Right cardiac atrium (tissue), 5 donors: Measurements from ENCODE around the gene IRX4. TPM values are rescaled to one million over a fixed set of nuclear protein-coding genes. Genes with fewer than 3 reads are reported as not detected.

Experiments
- ATAC-seq, 2 donors: fragments of 200-7000 bp; cut with Tn5 transposase; one replicate each; pipeline versions ENCODE4 v1.8.0 to v1.9.1; 2020; ENCODE audit warnings: moderate library complexity in 2 of 2, mild to moderate bottlenecking in 1 of 2
- DNase-seq, 3 donors: peaks; one replicate each; pipeline ENCODE4 v3.0.0-alpha.2; 2020
- H3K27ac ChIP-seq: one replicate; pipeline ENCODE4 v1.5.1; 2013; ENCODE audit warnings: mild to moderate bottlenecking, low read length, control low read depth, moderate library complexity
- H3K27me3 ChIP-seq: one replicate; pipeline ENCODE4 v1.6.1; 2013; ENCODE audit not compliant: control insufficient read depth, insufficient read depth
- H3K4me1 ChIP-seq: one replicate; pipeline ENCODE4 v1.6.1; 2013; ENCODE audit warnings: low read length; ENCODE audit not compliant: control insufficient read depth, insufficient read depth
- H3K4me3 ChIP-seq: one replicate; pipeline ENCODE4 v1.5.1; 2013; ENCODE audit warnings: low read length, control low read depth
- H3K9me3 ChIP-seq: one replicate; pipeline ENCODE4 v1.6.1; 2013; ENCODE audit warnings: low read length; ENCODE audit not compliant: control insufficient read depth
- WGBS: extraction: QIAGEN DNeasy Blood & Tissue Kit; methylation state at CpG from one replicate; pipeline ENCODE4 v1.1.7; 2013; 5-methylcytosine and 5-hydroxymethylcytosine counted together
- intact Hi-C, 4 donors: fragments of 100-400 bp; cut with DNase I; formaldehyde crosslinking; loops; one replicate each; pipeline versions ENCODE4 v1.11.0 to v1.14.0; 2022 to 2023
- polyA plus RNA-seq: library from polyadenylated mRNA; stranded (reverse); fragments of 200-250 nt; gene quantifications from one replicate; pipeline ENCODE4 v1.2.3, GENCODE V29; 2013
- total RNA-seq, 4 donors: library from RNA; stranded (reverse); fragmentation: NEBNext Ultra II Directional; extraction: Animal tissue kit (Norgen Biotek cat#: 25700); gene quantifications; one replicate each; pipeline ENCODE4 v1.2.1, GENCODE V29; 2021
- donor health status: healthy with polysubstance abuse.
- donor health status: DM: no; HTN: yes; CAD: no.
- donor health status: DM: no; HTN: no; CAD: no.
- donor health status: DM: no; HTN: yes; CAD: no; lungs with severe emphysema.
- donor health status: DM: yes; HTN: yes; CAD: no.

Gene IRX4
- total and polyA plus RNA-seq, 5 donors = 0.21 TPM; not detected in 4

GRCh38 chr5:1889321-1890065 is 6.8 kb upstream of the IRX4 start:
- intact Hi-C loops = no loop called here
- WGBS = 60% methylated on average over 13 of the region's 13 CpGs
- Histone ChIP-seq H3K9me3 (no peaks in the 10 kb centered on the region), H3K4me1 (no peaks in the 10 kb centered on the region), H3K27me3 (no peaks in the 10 kb centered on the region), H3K27ac (no peak overlapping the region), H3K4me3 (no peak overlapping the region)
- DNase-seq = peak in 2 of 3 donors; percentile 4 to 32
- no peak for ATAC-seq

- ATAC-seq (no peak), DNase-seq (peak in 2 of 3 donors; percentile 3 to 38)
- H3K27ac ChIP-seq = no peak overlapping the region
- H3K27me3 ChIP-seq = no peaks in the 10 kb centered on the region
- intact Hi-C loops = no loop called here
- 65% methylated on average over 24 of the region's 24 CpGs for WGBS
- no peak overlapping the region for H3K4me3 ChIP-seq
- H3K4me1 ChIP-seq = no peaks in the 10 kb centered on the region
- H3K9me3 ChIP-seq = no peaks in the 10 kb centered on the region
Measured at GRCh38 chr5:1888541-1889251, 6.0 kb upstream of the IRX4 start.

- Histone ChIP-seq H3K27ac (no peak overlapping the region), H3K4me1 (no peaks in the 10 kb centered on the region), H3K4me3 (no peak overlapping the region), H3K27me3 (no peaks in the 10 kb centered on the region), H3K9me3 (no peaks in the 10 kb centered on the region)
- DNase-seq (peak in 2 of 3 donors; percentile 1 to 45), ATAC-seq (no peak)
- WGBS = 12% methylated on average over 31 of the region's 31 CpGs
- intact Hi-C loops = no loop called here
Measured at GRCh38 chr5:1887588-1888360, 5.0 kb upstream of the IRX4 start.

- Histone ChIP-seq H3K4me3 (peak overlapping the region; percentile 8), H3K27me3 (no peaks in the 10 kb centered on the region), H3K27ac (no peak overlapping the region), H3K9me3 (no peaks in the 10 kb centered on the region), H3K4me1 (no peaks in the 10 kb centered on the region)
- no peak for ATAC-seq
- DNase-seq = peak in 2 of 3 donors; percentile 5 to 29
- intact Hi-C loops = no loop called here
- 2% methylated on average over 102 of the region's 102 CpGs for WGBS
Measured at GRCh38 chr5:1886846-1887587, 4.3 kb upstream of the IRX4 start.

DNA sequence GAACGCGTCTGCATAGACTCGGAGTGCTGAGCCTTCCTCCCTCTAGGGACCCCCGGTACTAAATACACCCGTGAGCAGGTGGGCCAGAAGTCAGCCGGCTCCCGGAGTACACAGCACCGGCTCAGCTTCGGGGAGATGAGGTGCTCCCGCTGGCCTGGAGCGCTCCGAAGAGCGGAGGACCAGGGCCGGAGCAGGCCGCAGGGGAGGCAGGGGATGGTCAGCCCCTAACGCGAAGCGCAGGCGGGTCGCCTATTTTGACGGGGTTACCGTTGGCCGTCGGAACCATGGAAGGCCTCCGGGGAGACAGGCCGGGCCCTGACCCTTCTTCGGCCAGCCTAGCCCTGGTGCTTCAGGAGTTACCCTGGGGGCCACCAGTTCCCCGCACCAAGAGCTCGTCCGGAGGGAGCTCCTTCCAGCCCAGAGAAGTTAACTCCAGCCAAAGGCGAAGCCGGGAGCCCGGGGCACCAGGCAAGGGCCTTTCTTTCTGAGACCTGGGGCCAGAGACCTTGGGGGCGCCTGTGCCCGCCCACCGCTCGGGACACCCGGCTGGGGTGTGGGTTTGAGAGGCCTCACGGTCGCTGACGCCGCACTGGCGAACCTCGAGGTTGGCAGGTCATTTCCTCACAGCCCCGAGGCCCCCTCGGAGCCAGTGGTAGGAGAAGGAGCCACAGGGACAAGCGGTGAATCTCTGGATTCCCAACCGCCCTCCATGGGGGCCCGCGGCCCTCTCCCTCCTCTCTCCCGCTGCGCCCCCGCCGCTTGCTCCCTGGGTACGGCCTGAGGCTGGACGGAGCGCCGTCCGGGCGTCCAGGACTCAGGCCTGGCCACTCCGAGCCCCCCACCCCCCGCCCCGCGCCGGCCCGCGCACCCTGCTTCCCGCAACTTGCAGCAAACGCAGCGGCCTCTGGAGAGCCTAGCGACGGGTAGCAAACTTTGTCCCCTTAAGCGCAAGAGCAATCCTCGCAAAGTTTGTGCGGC is 3.4 kb upstream of the IRX4 start:
- ATAC-seq (no peak), DNase-seq (peak in 1 of 3 donors; percentile 42)
- no peaks in the 10 kb centered on the region for H3K27me3 ChIP-seq
- intact Hi-C loops = no loop called here
- H3K4me3 ChIP-seq = no peak overlapping the region
- no peaks in the 10 kb centered on the region for H3K9me3 ChIP-seq
- WGBS = 3% methylated on average over 75 of the region's 75 CpGs
- no peak overlapping the region for H3K27ac ChIP-seq
- no peaks in the 10 kb centered on the region for H3K4me1 ChIP-seq

GRCh38 chr5:1885404-1885755 is 2.7 kb upstream of the IRX4 start:
- peak in 2 of 3 donors; percentile 4 to 21 for DNase-seq
- H3K27me3 ChIP-seq = no peaks in the 10 kb centered on the region
- H3K9me3 ChIP-seq = no peaks in the 10 kb centered on the region
- H3K4me3 ChIP-seq = no peak overlapping the region
- H3K27ac ChIP-seq = no peak overlapping the region
- no peaks in the 10 kb centered on the region for H3K4me1 ChIP-seq
- no peak for ATAC-seq
- 11% methylated on average over 19 of the region's 19 CpGs for WGBS
- intact Hi-C loops = no loop called here

- H3K27ac ChIP-seq = no peak overlapping the region
- DNase-seq (peak in 2 of 3 donors; percentile 2 to 28), ATAC-seq (no peak)
- H3K9me3 ChIP-seq = no peaks in the 10 kb centered on the region
- H3K4me3 ChIP-seq = no peak overlapping the region
- H3K4me1 ChIP-seq = no peaks in the 10 kb centered on the region
- 9% methylated on average over 24 of the region's 24 CpGs for WGBS
- no peaks in the 10 kb centered on the region for H3K27me3 ChIP-seq
- intact Hi-C loops = no loop called here
Measured at GRCh38 chr5:1884678-1885403, 2.1 kb upstream of the IRX4 start.

DNA sequence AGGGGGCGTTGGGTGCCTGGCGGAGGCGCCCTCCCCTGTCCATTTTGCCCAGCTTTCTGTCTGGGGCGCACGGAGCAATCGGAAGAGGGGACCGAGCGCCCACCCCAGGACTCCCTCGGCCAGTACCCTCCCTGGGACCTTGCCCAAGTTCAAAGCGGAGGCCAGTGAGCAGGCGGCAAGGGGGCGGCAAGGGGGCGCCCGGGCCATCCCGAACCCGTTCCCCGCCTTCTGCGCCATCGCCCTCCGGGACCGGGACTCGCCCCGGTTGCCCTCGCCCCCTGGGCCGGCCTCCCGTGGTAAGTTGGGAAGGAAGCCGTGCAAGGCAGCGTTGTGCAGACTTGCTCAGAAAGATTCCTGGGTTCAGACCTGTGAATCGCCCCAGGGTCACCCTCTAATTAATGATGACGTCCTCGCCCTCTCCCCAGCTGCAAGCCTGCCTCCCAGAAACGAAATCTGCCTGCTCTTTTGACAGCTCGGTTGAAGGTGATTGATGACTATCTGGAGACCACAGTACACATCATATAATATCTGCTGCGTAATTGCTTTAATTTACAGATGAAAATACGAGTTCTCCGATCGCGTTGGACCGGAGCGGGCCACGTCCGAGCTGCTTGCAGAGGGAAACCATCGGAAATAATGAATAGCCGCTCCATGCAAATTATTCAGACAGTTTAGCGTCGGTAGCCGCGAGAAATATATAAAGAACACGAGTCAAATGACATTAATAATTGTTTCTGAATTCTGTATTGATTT is 1.4 kb upstream of the IRX4 start:
- Histone ChIP-seq H3K4me1 (no peaks in the 10 kb centered on the region), H3K27me3 (no peaks in the 10 kb centered on the region), H3K9me3 (no peaks in the 10 kb centered on the region), H3K27ac (no peak overlapping the region), H3K4me3 (peak overlapping the region; percentile 43)
- 3% methylated on average over 49 of the region's 49 CpGs for WGBS
- intact Hi-C loops = no loop called here
- ATAC-seq (no peak), DNase-seq (peak in 2 of 3 donors; percentile 3 to 50)
